Lower lobe of right lung (tissue), 2 donors: ENCODE data around the gene COL21A1. TPM values are rescaled to one million over a fixed set of nuclear protein-coding genes. Genes with fewer than 3 reads are reported as not detected.

Source experiments
- ATAC-seq, 2 donors: fragments of 200-7000 bp; cut with Tn5 transposase; one replicate each; pipeline ENCODE4 v1.9.1; 2020 to 2022; ENCODE audit warnings: mild to moderate bottlenecking in 2 of 2, moderate library complexity in 2 of 2
- DNase-seq: peaks from one replicate; pipeline ENCODE4 v3.0.0-alpha.2; 2020
- H3K27ac ChIP-seq: fragments of 200-600 bp; one replicate; pipeline ENCODE4 v1.8.0; 2022
- H3K27me3 ChIP-seq: fragments of 200-600 bp; one replicate; pipeline ENCODE4 v1.8.0; 2022; ENCODE audit warnings: low read depth
- H3K36me3 ChIP-seq: fragments of 200-600 bp; one replicate; pipeline ENCODE4 v1.8.0; 2022; ENCODE audit warnings: mild to moderate bottlenecking
- H3K4me1 ChIP-seq: fragments of 200-600 bp; one replicate; pipeline ENCODE4 v1.8.0; 2022
- H3K4me3 ChIP-seq: fragments of 200-600 bp; one replicate; pipeline ENCODE4 v1.8.0; 2022; ENCODE audit warnings: mild to moderate bottlenecking
- H3K9me3 ChIP-seq: fragments of 200-600 bp; one replicate; pipeline ENCODE4 v1.8.0; 2022
- CTCF ChIP-seq: fragments of 200-600 bp; IDR thresholded peaks from one replicate; pipeline ENCODE4 v1.8.0; 2022; ENCODE audit warnings: antibody characterized with exemption, mild to moderate bottlenecking
- intact Hi-C: fragments of 100-400 bp; cut with DNase I; formaldehyde crosslinking; loops from one replicate; pipeline ENCODE4 v1.11.0; 2022
- total RNA-seq: library from RNA; stranded (reverse); fragmentation: NEBNext Ultra II Directional; extraction: Animal tissue kit (Norgen Biotek cat#: 25700); gene quantifications from one replicate; pipeline ENCODE4 v1.2.1, GENCODE V29; 2021
- donor health status: DM: no; HTN: yes; CAD: no; lungs with severe emphysema.

The COL21A1 gene
- total RNA-seq, 1 donor from 2014 or later, result 9.4 TPM

GRCh38 chr6:56241124-56241802, 6.1 kb downstream of the COL21A1 start:
- no peak for TF ChIP-seq CTCF
- H3K27me3 ChIP-seq, result no peaks in the 10 kb centered on the region
- ATAC-seq (no peak), DNase-seq (no peak)
- no peaks in the 10 kb centered on the region for H3K36me3 ChIP-seq
- intact Hi-C loops, result no loop called here
- peaks cover 24% of the 10 kb centered on the region for H3K4me1 ChIP-seq
- H3K4me3 ChIP-seq, result no peak overlapping the region
- no peaks in the 10 kb centered on the region for H3K9me3 ChIP-seq
- H3K27ac ChIP-seq, result no peak overlapping the region

- no peak for TF ChIP-seq CTCF
- no peak for DNase-seq
- no peak for ATAC-seq
These were observed 9.0 kb downstream of the COL21A1 start for GRCh38 chr6:56238352-56238751.

GRCh38 chr6:56235245-56235644, 12.1 kb downstream of the COL21A1 start:
- no peaks in the 10 kb centered on the region for H3K9me3 ChIP-seq
- no peak for TF ChIP-seq CTCF
- no peak overlapping the region for H3K27ac ChIP-seq
- H3K4me3 ChIP-seq, result no peak overlapping the region
- intact Hi-C loops, result no loop called here
- H3K27me3 ChIP-seq, result no peaks in the 10 kb centered on the region
- no peak for ATAC-seq
- DNase-seq, result no peak
- no peaks in the 10 kb centered on the region for H3K36me3 ChIP-seq
- no peaks in the 10 kb centered on the region for H3K4me1 ChIP-seq

More at GRCh38 chr6:56238352-56238751, 9.0 kb downstream of the COL21A1 start:
- Histone ChIP-seq H3K4me3 (no peak overlapping the region), H3K9me3 (no peaks in the 10 kb centered on the region), H3K27me3 (no peaks in the 10 kb centered on the region), H3K4me1 (peaks cover 6% of the 10 kb centered on the region), H3K36me3 (no peaks in the 10 kb centered on the region), H3K27ac (no peak overlapping the region)
- intact Hi-C loops, result no loop called here

GRCh38 chr6:56232436-56232835, 14.9 kb downstream of the COL21A1 start:
- intact Hi-C loops, result no loop called here
- Histone ChIP-seq H3K4me3 (no peak overlapping the region), H3K27ac (no peak overlapping the region), H3K9me3 (no peaks in the 10 kb centered on the region), H3K4me1 (no peaks in the 10 kb centered on the region), H3K36me3 (no peaks in the 10 kb centered on the region), H3K27me3 (no peaks in the 10 kb centered on the region)
- ATAC-seq (no peak), DNase-seq (no peak)
- no peak for TF ChIP-seq CTCF

GRCh38 chr6:56231827-56232226, 15.6 kb downstream of the COL21A1 start:
- H3K9me3 ChIP-seq, result no peaks in the 10 kb centered on the region
- no peak for TF ChIP-seq CTCF
- intact Hi-C loops, result no loop called here
- H3K4me1 ChIP-seq, result no peaks in the 10 kb centered on the region
- H3K36me3 ChIP-seq, result no peaks in the 10 kb centered on the region
- no peak overlapping the region for H3K27ac ChIP-seq
- no peak for ATAC-seq
- H3K27me3 ChIP-seq, result no peaks in the 10 kb centered on the region
- no peak overlapping the region for H3K4me3 ChIP-seq
- no peak for DNase-seq
